SK-N-SH (cell line): Measurements from ENCODE around the gene ZNF728. TPM values are rescaled to one million over a fixed set of nuclear protein-coding genes. Genes with fewer than 3 reads are reported as not detected.
"Not testable (repeated sequence)": the region's sequence is repeated elsewhere in the genome, so short reads cannot be mapped to it uniquely, and the experiment has no call there.

ENCODE experiments used
- CTCF ChIA-PET: fragments of 300-600, 350-600 bp; formaldehyde crosslinking; extraction: SDS; loops from one replicate; lab custom pipeline; 2021; lab: Yijun Ruan, JAX
- POLR2A ChIA-PET: fragments of 350-600 bp; sonication (Branson Sonifier 250); formaldehyde crosslinking; extraction: SDS; loops from one replicate; lab custom pipeline; 2020; ENCODE audit warnings: antibody characterized with exemption, inconsistent platforms; lab: Yijun Ruan, JAX
- DNase-seq: peaks from one replicate; pipeline ENCODE4 v3.0.0; 2012
- H2AFZ ChIP-seq: fragments of 200-600 bp; sonication (generic); 2 replicates; pipeline ENCODE4 v1.8.1; 2016; ENCODE audit warnings: antibody characterized with exemption, mild to moderate bottlenecking, low read depth
- H3F3A ChIP-seq: fragments of 200-600 bp; sonication (generic); replicated peaks from 2 replicates; pipeline ENCODE3; 2016; ENCODE audit warnings: antibody characterized with exemption, mild to moderate bottlenecking; ENCODE audit not compliant: insufficient read depth
- H3K27ac ChIP-seq, 2 experiments: fragments of 200-500 bp in 1 of 2; fragments of 200-600 bp in 1 of 2; sonication (Bioruptor generic) in 1 of 2; sonication (generic), shearing (Covaris generic) in 1 of 2; 2 replicates each; pipeline versions ENCODE4 v1.5.1 to v1.6.1; 2014 to 2016; ENCODE audit warnings: low read depth in 2 of 2, inconsistent platforms in 1 of 2, low read length in 1 of 2, mild to moderate bottlenecking in 1 of 2, mixed read lengths in 1 of 2
- H3K27me3 ChIP-seq: fragments of 200-600 bp; sonication (generic), shearing (Covaris generic); 2 replicates; pipeline ENCODE4 v1.6.1; 2016; ENCODE audit warnings: mixed run types; ENCODE audit not compliant: insufficient read depth
- H3K36me3 ChIP-seq, 2 experiments: fragments of 200-500 bp in 1 of 2; fragments of 200-600 bp in 1 of 2; sonication (Bioruptor generic) in 1 of 2; sonication (generic) in 1 of 2; replicated peaks in 1 of 2; 2 replicates each; pipeline versions ENCODE3 to v1.5.1; 2014 to 2016; ENCODE audit warnings: low read length in 1 of 2, mild to moderate bottlenecking in 1 of 2; ENCODE audit not compliant: insufficient read depth in 2 of 2, control insufficient read depth in 1 of 2
- H3K4me1 ChIP-seq, 2 experiments: fragments of 200-500 bp in 1 of 2; fragments of 200-600 bp in 1 of 2; sonication (Bioruptor generic) in 1 of 2; sonication (generic), shearing (Covaris generic) in 1 of 2; 2 replicates each; pipeline versions ENCODE4 v1.5.1 to v1.6.1; 2014 to 2016; ENCODE audit warnings: low read depth in 1 of 2, low read length in 1 of 2, mixed run types in 1 of 2; ENCODE audit not compliant: insufficient read depth in 2 of 2, control insufficient read depth in 1 of 2
- H3K4me2 ChIP-seq: fragments of 200-600 bp; sonication (generic), shearing (Covaris generic); 2 replicates; pipeline ENCODE4 v1.6.1; 2017; ENCODE audit warnings: mixed run types
- H3K4me3 ChIP-seq, 2 experiments: fragments of 200-500 bp in 1 of 2; fragments of 200-600 bp in 1 of 2; sonication (Bioruptor generic) in 1 of 2; sonication (generic), shearing (Covaris generic) in 1 of 2; 2 replicates each; pipeline versions ENCODE4 v1.5.1 to v1.8.1; 2014 to 2016; ENCODE audit warnings: low read depth in 2 of 2, inconsistent platforms in 1 of 2, low read length in 1 of 2, mild to moderate bottlenecking in 1 of 2, mixed read lengths in 1 of 2, moderate library complexity in 1 of 2
- H3K79me2 ChIP-seq: fragments of 200-600 bp; sonication (generic); 2 replicates; pipeline ENCODE4 v1.8.1; 2017; ENCODE audit warnings: mild to moderate bottlenecking; ENCODE audit not compliant: insufficient read depth
- H3K9ac ChIP-seq: fragments of 200-600 bp; sonication (generic); 2 replicates; pipeline ENCODE4 v1.6.1; 2017; ENCODE audit warnings: mixed run types
- H3K9me2 ChIP-seq: fragments of 200-600 bp; sonication (generic); 2 replicates; pipeline ENCODE4 v1.6.1; 2017; ENCODE audit warnings: mixed run types
- H3K9me3 ChIP-seq: fragments of 200-600 bp; sonication (generic); 2 replicates; pipeline ENCODE4 v1.6.1; 2017; ENCODE audit warnings: mixed run types, mild to moderate bottlenecking, moderate library complexity
- H4K20me1 ChIP-seq: fragments of 200-600 bp; sonication (generic); 2 replicates; pipeline ENCODE4 v1.6.1; 2017; ENCODE audit warnings: mild to moderate bottlenecking, mixed run types; ENCODE audit not compliant: insufficient read depth
- CHD2 ChIP-seq: fragments of 150-350 bp; IDR thresholded peaks from 2 replicates; pipeline ENCODE4 v1.6.1; 2018; ENCODE audit warnings: low read length; ENCODE audit not compliant: partially characterized antibody
- EZH2phosphoT487 ChIP-seq: fragments of 200-600 bp; sonication (generic); IDR thresholded peaks from 2 replicates; pipeline ENCODE4 v1.6.1; 2017; ENCODE audit warnings: low read depth, mixed run types, mild to moderate bottlenecking, antibody characterized with exemption, moderate library complexity, borderline replicate concordance
- FOSL2 ChIP-seq: IDR thresholded peaks from 2 replicates; pipeline ENCODE4 v1.4.0; 2012; ENCODE audit warnings: low read depth, mild to moderate bottlenecking, moderate library complexity, borderline replicate concordance
- GABPA ChIP-seq: IDR thresholded peaks from 2 replicates; pipeline ENCODE4 v1.4.0; 2012; ENCODE audit warnings: low read depth, mild to moderate bottlenecking
- GATA2 ChIP-seq: sonication (generic); formaldehyde crosslinking; IDR thresholded peaks from 2 replicates; pipeline ENCODE4 v1.5.0; 2020; ENCODE audit warnings: mild to moderate bottlenecking, missing genetic modification reagents
- JUND ChIP-seq: IDR thresholded peaks from 2 replicates; pipeline ENCODE4 v1.4.0; 2012
- MEF2A ChIP-seq: IDR thresholded peaks from 2 replicates; pipeline ENCODE4 v1.4.0; 2012; ENCODE audit warnings: low read depth, borderline replicate concordance
- POLR2AphosphoS5 ChIP-seq: IDR thresholded peaks from 2 replicates; pipeline ENCODE4 v1.6.1; 2012; ENCODE audit warnings: low read depth, low read length
- RAD21 ChIP-seq: IDR thresholded peaks from 2 replicates; pipeline ENCODE4 v1.6.1; 2012; ENCODE audit warnings: mild to moderate bottlenecking, low read length
- RCOR1 ChIP-seq: fragments of 150-350 bp; IDR thresholded peaks from 2 replicates; pipeline ENCODE4 v1.6.1; 2017; ENCODE audit warnings: antibody characterized with exemption, low read length
- RXRA ChIP-seq: IDR thresholded peaks from 2 replicates; pipeline ENCODE4 v1.4.0; 2012; ENCODE audit warnings: low read depth, mild to moderate bottlenecking, borderline replicate concordance
- SIN3A ChIP-seq: IDR thresholded peaks from 2 replicates; pipeline ENCODE4 v1.6.1; 2012; ENCODE audit warnings: low read depth, mild to moderate bottlenecking, low read length, moderate library complexity, borderline replicate concordance
- TAF1 ChIP-seq: IDR thresholded peaks from 2 replicates; pipeline ENCODE4 v1.6.1; 2012; ENCODE audit warnings: low read depth, mild to moderate bottlenecking, low read length, moderate library complexity, borderline replicate concordance
- TCF12 ChIP-seq: IDR thresholded peaks from 2 replicates; pipeline ENCODE4 v1.4.0; 2012
- TEAD4 ChIP-seq: IDR thresholded peaks from 2 replicates; pipeline ENCODE4 v1.4.0; 2012; ENCODE audit warnings: mild to moderate bottlenecking, borderline replicate concordance; ENCODE audit not compliant: insufficient read depth
- YY1 ChIP-seq: IDR thresholded peaks from 2 replicates; pipeline ENCODE4 v1.4.0; 2012; ENCODE audit warnings: low read depth, mild to moderate bottlenecking
- WGBS: methylation state at CpG from one replicate; pipeline ENCODE4 v1.1.6; 2017; ENCODE audit warnings: low lambda C conversion rate; 5-methylcytosine and 5-hydroxymethylcytosine counted together
- polyA plus RNA-seq, 3 experiments: library from polyadenylated mRNA; depleted of rRNA; stranded (reverse); fragments of >200 nt; gene quantifications; 2 replicates each; pipeline ENCODE4 v1.2.3, GENCODE V29; 2012
- TF ChIP-seq, protein P1 (sequence below): fragments of 150-350 bp; IDR thresholded peaks from 2 replicates; pipeline ENCODE4 v1.6.1; 2016; ENCODE audit warnings: mild to moderate bottlenecking, low read depth, low read length
- TF ChIP-seq, protein P2 (sequence below): fragments of 200-600 bp; sonication (generic); IDR thresholded peaks from 2 replicates; pipeline ENCODE4 v1.6.1; 2017; ENCODE audit warnings: antibody characterized with exemption, mild to moderate bottlenecking, moderate library complexity
- TF ChIP-seq, protein P3 (sequence below): fragments of 150-350 bp; IDR thresholded peaks from 2 replicates; pipeline ENCODE4 v1.6.1; 2017; ENCODE audit warnings: antibody characterized with exemption, low read length, low read depth, borderline replicate concordance
- TF ChIP-seq, protein P4 (sequence below): IDR thresholded peaks from 2 replicates; pipeline ENCODE4 v1.6.1; 2012; ENCODE audit warnings: mild to moderate bottlenecking, low read depth, low read length, moderate library complexity

ZNF728 gene
- polyA plus RNA-seq, 1 of the 3 experiments (the other 2 are of a cell fraction): not detected

DNA sequence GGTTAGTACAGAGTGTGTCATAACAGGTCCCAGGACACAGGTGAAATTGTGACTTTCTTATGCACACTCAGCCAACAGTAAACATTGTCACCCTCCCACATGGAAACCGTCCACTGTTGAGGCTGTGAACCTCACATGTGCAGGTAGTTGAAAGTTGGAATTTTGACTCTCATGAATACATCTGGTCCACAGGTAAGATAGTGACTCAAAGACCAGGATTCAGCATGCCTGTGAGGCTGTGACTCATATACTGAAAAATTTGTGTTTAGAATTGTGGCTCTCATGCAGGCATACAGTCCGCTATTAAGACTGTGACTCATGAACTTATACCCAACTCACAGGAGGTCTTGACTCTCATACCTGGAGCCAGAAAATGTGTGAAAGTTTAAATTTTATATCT is 67.8 kb downstream of the ZNF728 start:
- H3K4me1 ChIP-seq: no peaks in the 10 kb centered on the region
- ChIA-PET POLR2A (no interaction called here), CTCF (no interaction called here)
- no peaks in the 10 kb centered on the region for H3K9me3 ChIP-seq
- no peaks in the 10 kb centered on the region for H3F3A ChIP-seq
- no peak overlapping the region for H3K9ac ChIP-seq
- 6% methylated on average over 2 of the region's 2 CpGs for WGBS
- H3K4me3 ChIP-seq: no peak overlapping the region
- no peaks in the 10 kb centered on the region for H3K79me2 ChIP-seq
- H3K36me3 ChIP-seq: no peaks in the 10 kb centered on the region
- TF ChIP-seq TAF1: no peak
- no peak for TF ChIP-seq TCF12
- TF ChIP-seq, protein P1, sequence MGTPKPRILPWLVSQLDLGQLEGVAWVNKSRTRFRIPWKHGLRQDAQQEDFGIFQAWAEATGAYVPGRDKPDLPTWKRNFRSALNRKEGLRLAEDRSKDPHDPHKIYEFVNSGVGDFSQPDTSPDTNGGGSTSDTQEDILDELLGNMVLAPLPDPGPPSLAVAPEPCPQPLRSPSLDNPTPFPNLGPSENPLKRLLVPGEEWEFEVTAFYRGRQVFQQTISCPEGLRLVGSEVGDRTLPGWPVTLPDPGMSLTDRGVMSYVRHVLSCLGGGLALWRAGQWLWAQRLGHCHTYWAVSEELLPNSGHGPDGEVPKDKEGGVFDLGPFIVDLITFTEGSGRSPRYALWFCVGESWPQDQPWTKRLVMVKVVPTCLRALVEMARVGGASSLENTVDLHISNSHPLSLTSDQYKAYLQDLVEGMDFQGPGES: no peak
- no peak for TF ChIP-seq TEAD4
- no peak for TF ChIP-seq JUND
- no peak for TF ChIP-seq YY1
- no peak for TF ChIP-seq EZH2phosphoT487
- no peak for TF ChIP-seq MEF2A
- no peak for TF ChIP-seq FOSL2
- no peak for TF ChIP-seq CHD2
- TF ChIP-seq, protein P2, sequence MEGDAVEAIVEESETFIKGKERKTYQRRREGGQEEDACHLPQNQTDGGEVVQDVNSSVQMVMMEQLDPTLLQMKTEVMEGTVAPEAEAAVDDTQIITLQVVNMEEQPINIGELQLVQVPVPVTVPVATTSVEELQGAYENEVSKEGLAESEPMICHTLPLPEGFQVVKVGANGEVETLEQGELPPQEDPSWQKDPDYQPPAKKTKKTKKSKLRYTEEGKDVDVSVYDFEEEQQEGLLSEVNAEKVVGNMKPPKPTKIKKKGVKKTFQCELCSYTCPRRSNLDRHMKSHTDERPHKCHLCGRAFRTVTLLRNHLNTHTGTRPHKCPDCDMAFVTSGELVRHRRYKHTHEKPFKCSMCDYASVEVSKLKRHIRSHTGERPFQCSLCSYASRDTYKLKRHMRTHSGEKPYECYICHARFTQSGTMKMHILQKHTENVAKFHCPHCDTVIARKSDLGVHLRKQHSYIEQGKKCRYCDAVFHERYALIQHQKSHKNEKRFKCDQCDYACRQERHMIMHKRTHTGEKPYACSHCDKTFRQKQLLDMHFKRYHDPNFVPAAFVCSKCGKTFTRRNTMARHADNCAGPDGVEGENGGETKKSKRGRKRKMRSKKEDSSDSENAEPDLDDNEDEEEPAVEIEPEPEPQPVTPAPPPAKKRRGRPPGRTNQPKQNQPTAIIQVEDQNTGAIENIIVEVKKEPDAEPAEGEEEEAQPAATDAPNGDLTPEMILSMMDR: no peak
- no peak for TF ChIP-seq RCOR1
- no peak for TF ChIP-seq GATA2
- no peak for TF ChIP-seq GABPA
- TF ChIP-seq, protein P3, sequence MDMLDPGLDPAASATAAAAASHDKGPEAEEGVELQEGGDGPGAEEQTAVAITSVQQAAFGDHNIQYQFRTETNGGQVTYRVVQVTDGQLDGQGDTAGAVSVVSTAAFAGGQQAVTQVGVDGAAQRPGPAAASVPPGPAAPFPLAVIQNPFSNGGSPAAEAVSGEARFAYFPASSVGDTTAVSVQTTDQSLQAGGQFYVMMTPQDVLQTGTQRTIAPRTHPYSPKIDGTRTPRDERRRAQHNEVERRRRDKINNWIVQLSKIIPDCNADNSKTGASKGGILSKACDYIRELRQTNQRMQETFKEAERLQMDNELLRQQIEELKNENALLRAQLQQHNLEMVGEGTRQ: no peak
- TF ChIP-seq SIN3A: no peak
- TF ChIP-seq, protein P4, sequence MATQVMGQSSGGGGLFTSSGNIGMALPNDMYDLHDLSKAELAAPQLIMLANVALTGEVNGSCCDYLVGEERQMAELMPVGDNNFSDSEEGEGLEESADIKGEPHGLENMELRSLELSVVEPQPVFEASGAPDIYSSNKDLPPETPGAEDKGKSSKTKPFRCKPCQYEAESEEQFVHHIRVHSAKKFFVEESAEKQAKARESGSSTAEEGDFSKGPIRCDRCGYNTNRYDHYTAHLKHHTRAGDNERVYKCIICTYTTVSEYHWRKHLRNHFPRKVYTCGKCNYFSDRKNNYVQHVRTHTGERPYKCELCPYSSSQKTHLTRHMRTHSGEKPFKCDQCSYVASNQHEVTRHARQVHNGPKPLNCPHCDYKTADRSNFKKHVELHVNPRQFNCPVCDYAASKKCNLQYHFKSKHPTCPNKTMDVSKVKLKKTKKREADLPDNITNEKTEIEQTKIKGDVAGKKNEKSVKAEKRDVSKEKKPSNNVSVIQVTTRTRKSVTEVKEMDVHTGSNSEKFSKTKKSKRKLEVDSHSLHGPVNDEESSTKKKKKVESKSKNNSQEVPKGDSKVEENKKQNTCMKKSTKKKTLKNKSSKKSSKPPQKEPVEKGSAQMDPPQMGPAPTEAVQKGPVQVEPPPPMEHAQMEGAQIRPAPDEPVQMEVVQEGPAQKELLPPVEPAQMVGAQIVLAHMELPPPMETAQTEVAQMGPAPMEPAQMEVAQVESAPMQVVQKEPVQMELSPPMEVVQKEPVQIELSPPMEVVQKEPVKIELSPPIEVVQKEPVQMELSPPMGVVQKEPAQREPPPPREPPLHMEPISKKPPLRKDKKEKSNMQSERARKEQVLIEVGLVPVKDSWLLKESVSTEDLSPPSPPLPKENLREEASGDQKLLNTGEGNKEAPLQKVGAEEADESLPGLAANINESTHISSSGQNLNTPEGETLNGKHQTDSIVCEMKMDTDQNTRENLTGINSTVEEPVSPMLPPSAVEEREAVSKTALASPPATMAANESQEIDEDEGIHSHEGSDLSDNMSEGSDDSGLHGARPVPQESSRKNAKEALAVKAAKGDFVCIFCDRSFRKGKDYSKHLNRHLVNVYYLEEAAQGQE: no peak
- no peak for TF ChIP-seq POLR2AphosphoS5
- no peak for TF ChIP-seq RAD21
- no peak for TF ChIP-seq RXRA
- DNase-seq: no peak
- H3K27ac ChIP-seq: no peak overlapping the region
- H3K9me2 ChIP-seq: no peaks in the 10 kb centered on the region
- H3K27me3 ChIP-seq: no peaks in the 10 kb centered on the region
- H3K4me2 ChIP-seq: no peak overlapping the region
- H2AFZ ChIP-seq: no peak overlapping the region
- H4K20me1 ChIP-seq: no peaks in the 10 kb centered on the region

DNA sequence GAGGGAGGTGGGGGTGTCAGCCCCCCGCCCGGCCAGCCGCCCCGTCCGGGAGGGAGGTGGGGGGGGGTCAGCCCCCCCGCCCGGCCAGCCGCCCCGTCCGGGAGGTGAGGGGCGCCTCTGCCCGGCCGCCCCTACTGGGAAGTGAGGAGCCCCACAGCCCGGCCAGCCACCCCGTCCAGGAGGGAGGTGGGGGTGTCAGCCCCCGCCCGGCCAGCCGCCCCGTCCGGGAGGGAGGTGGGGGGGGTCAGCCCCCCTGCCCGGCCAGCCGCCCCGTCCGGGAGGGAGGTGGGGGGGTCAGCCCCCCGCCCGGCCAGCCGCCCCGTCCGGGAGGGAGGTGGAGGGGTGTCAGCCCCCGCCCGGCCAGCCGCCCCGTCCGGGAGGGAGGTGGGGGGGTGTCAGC is 75.4 kb downstream of the ZNF728 start:
- POLR2A ChIA-PET, H3K9me3 ChIP-seq, H2AFZ ChIP-seq, H3K27ac ChIP-seq, H3K9ac ChIP-seq, H3K4me1 ChIP-seq, H3K27me3 ChIP-seq, H3K9me2 ChIP-seq, H3K4me3 ChIP-seq, DNase-seq, CTCF ChIA-PET, H4K20me1 ChIP-seq, H3K36me3 ChIP-seq, H3F3A ChIP-seq, H3K79me2 ChIP-seq, H3K4me2 ChIP-seq: not testable (repeated sequence)
- no CpG with 5 or more reads among the region's 34 CpGs for WGBS
